Retinal pigment epithelial cell (primary cell): ENCODE measurements around the gene PLCB1.

Experiments
- DNase-seq: peaks from one replicate; pipeline ENCODE4 v3.0.0-alpha.2; 2010; ENCODE audit warnings: low read depth
- H3K4me3 ChIP-seq: 2 replicates; pipeline ENCODE4 v1.5.1; 2011; ENCODE audit warnings: mild to moderate bottlenecking, low read length, control low read depth, moderate library complexity
- CTCF ChIP-seq: conservative IDR thresholded peaks from 2 replicates; pipeline ENCODE4 v1.5.1; 2011; ENCODE audit warnings: low read depth, low read length, control low read depth, inconsistent platforms

Gene PLCB1

GRCh38 chr20:8788831-8789230 lies 656.8 kb downstream of the PLCB1 start:
- no peak for DNase-seq
- no peak for TF ChIP-seq CTCF
- no peak overlapping the region for H3K4me3 ChIP-seq

GRCh38 chr20:8790442-8791074 lies 658.5 kb downstream of the PLCB1 start:
- TF ChIP-seq CTCF, result peak; percentile 98
- no peak for DNase-seq
- H3K4me3 ChIP-seq, result no peak overlapping the region

- DNase-seq, result no peak
- no peak for TF ChIP-seq CTCF
- H3K4me3 ChIP-seq, result no peak overlapping the region
Observed at GRCh38 chr20:8795404-8795803, 663.3 kb downstream of the PLCB1 start.

- TF ChIP-seq CTCF, result no peak
- no peak overlapping the region for H3K4me3 ChIP-seq
- DNase-seq, result no peak
Observed at GRCh38 chr20:8796088-8796660, 664.1 kb downstream of the PLCB1 start.

- no peak for DNase-seq
- no peak overlapping the region for H3K4me3 ChIP-seq
- no peak for TF ChIP-seq CTCF
Observed at GRCh38 chr20:8798505-8798904, 666.4 kb downstream of the PLCB1 start.

- TF ChIP-seq CTCF, result peak; percentile 30
- DNase-seq, result no peak
- H3K4me3 ChIP-seq, result no peak overlapping the region
Observed at GRCh38 chr20:8800089-8800488, 668.0 kb downstream of the PLCB1 start.

GRCh38 chr20:8801686-8802085 lies 669.6 kb downstream of the PLCB1 start:
- no peak overlapping the region for H3K4me3 ChIP-seq
- no peak for TF ChIP-seq CTCF
- DNase-seq, result no peak
